GM12874 (cell line): Measurements from ENCODE around the gene STMN3.

ENCODE experiments used
- TF ChIP-seq, protein P1 (sequence below): IDR thresholded peaks from 2 replicates; pipeline ENCODE4 v1.5.1; 2011; ENCODE audit warnings: low read depth, mild to moderate bottlenecking, control low read depth, low read length, moderate library complexity; ENCODE audit not compliant: insufficient read depth

Gene STMN3

DNA sequence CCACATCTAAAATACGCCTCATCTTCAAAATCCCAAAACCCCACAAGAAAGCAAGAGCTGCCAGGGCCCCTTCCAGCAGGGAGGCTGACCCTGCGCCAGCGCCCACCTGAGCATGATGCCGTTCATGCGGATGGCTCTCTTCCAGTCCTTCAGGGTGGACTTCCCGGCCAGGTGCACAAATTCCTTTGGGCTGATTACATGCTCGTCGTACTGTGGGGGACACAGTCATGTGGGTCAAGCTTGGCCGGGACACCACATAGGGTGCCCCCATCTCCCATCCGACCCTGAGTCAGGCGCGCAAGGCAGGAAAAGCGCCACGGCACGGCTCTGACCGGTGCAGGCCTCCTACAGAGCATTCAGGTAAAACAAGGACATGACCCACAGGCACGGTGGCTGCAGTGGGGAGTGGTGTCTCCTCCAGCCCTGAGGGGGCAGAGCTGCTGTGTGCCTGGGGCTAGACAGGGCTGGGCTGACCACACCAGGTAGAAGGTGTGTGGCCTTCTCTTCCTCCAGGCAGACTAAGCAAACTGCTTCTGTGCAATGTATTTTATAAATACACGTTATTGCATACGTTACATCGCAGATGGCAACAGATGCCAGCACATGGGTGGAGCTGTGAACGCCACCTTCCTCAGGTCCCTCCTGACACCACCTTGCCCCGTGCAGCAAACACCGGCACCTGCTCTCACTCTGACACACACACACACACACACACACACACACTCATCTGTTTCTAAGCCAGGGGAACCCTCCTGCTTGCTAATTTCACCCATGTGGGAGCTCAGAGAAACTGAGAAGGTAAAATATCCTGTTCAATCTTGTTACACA is 55.4 kb downstream of the STMN3 start:
- TF ChIP-seq, protein P1, sequence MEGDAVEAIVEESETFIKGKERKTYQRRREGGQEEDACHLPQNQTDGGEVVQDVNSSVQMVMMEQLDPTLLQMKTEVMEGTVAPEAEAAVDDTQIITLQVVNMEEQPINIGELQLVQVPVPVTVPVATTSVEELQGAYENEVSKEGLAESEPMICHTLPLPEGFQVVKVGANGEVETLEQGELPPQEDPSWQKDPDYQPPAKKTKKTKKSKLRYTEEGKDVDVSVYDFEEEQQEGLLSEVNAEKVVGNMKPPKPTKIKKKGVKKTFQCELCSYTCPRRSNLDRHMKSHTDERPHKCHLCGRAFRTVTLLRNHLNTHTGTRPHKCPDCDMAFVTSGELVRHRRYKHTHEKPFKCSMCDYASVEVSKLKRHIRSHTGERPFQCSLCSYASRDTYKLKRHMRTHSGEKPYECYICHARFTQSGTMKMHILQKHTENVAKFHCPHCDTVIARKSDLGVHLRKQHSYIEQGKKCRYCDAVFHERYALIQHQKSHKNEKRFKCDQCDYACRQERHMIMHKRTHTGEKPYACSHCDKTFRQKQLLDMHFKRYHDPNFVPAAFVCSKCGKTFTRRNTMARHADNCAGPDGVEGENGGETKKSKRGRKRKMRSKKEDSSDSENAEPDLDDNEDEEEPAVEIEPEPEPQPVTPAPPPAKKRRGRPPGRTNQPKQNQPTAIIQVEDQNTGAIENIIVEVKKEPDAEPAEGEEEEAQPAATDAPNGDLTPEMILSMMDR: no peak

DNA sequence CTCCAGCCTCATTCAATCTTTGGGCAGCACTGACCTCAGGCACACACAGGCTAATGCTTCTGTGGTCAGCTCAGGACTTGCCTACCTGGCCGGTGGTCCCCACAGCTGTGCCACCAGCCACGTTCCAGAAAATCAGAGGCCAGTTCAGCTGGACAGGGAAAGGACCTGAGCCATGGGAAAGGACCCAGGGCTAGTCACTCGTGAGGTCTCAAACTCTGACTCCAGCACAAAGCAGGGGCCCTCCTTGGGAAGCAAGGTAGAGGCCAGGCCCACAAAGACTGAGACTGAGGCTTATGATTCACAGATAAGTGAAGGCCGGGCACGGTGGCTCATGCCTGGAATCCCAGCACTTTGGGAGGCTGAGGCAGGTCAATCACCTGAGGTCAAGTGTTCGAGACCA is 56.8 kb downstream of the STMN3 start:
- TF ChIP-seq, protein P1: no peak

DNA sequence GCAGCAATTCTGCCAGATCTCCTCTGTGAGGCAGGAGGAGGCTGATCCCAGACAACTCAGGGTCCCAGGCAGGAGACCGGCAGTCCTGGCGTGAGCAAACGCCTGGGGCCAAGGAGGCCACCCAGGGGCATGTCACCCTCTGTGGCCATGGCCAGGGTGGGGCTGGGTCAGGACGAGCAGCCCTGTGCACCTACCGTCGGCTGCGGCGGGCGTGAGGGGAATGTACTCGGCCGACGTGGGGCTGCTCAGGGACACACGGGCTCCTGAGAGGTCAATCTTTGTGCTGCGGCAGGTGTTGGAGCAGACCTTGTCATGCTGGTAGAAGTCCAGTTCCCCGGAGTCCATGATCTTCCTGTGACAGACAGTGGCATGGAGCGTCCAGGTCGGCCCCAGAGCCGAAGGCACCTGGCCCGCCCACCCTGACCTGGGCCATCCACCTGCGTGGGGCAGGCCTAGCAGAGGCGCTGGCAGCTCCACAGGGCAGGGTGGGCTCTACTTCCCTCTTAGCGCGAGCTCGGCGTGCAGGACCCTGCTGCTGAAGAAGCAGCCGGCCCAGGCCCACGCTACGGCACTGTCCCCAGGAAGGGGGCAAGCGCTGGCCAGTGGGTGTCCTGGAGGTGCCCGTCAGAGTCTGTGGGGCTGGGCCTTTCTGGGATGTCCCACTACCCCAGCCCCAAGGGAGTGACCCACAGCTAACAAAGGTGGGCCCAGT is 57.7 kb downstream of the STMN3 start:
- TF ChIP-seq, protein P1: no peak

DNA sequence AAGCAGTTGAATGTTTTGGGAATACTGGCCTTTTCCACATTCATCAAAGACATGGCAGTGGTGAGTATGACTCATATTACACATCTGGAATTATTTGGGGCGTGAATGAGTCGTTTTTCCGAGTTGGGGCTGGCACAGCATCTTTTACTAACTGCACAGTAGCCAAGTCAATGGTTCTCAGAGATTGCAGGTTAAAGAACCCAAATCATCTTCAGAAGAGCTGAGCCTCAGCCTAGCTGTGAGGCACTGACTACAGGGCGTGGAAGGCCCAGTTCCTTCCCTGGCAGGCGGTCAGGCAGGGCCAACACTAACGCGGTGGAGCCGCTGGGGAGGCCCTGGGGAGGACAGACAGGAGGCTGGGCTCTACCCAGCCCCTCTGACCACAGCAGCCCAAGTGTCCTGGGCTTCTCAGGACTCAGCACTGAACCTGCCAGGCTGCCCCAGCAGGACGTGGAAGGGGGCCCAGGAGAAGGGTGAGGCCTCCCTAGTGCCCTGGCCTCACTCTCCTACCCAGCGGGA is 59.1 kb downstream of the STMN3 start:
- TF ChIP-seq, protein P1: no peak

DNA sequence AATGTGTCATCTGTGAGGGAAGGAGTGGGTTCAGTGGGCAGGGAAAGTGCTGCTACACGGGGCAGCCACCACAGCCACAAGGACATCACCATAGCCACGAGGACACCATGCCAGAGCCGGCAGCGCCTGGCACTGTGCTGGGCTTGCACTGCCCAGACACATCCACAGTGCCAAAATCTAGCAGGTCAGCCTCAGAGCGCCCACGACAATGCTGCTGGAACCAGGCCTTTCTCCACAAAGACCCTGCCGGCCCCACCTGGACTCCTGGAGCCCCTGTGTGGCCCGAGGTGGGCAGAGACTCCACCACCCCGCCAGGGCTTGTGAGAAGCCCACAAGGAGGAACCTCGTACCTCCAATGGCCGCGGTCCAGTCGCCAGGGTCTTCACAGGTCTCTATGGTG is 60.6 kb downstream of the STMN3 start:
- TF ChIP-seq, protein P1: no peak

DNA sequence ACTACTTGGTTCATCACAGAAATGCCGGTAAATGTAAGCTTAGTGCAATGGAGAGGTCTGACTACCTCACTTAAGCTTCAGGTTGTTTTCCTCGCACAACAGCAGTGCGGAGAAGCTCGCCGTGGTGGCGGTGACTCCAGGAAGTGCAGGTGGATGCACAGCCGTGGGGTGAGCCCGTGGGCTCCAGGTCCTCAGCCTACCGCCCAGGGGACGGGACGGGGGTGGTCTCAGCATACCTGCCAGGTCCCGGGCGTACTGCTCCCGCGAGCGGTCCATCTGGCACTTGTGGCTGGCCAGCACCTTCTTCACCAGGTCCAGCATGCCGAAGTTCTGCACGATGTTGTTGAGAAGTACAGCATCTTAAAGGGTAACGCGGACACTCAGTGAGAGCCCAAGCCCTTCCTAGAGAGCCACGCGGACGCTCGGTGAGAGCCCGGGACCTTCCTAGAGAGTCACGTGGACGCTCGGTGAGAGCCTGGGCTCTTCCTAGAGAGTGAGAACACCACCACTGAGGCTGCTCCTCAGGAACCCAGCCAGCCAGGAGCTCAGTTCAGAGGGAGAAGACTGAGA is 61.4 kb downstream of the STMN3 start:
- TF ChIP-seq, protein P1: no peak

DNA sequence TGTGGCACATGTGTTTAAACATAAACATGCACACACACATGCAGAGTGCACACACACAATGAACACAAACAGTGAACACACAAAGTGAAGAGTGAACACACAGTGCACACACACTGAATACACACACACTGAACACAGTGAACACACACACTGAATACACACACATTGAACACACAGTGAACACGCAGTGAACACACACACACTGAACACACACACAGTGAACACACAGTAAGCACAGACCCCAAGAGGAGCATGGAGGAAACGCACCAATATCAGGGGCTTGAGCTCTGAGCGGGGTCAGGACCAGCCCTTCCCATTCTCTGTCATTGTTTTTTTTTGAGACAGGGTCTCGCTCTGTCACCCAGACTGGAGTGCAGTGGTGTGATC is 62.1 kb downstream of the STMN3 start:
- TF ChIP-seq, protein P1: no peak
